Left hindlimb (tissue), 1 donor: ENCODE data around the gene MSLN.
"Not testable (repeated sequence)": the region's sequence is repeated elsewhere in the genome, so short reads cannot be mapped to it uniquely, and the experiment has no call there.

Experiments used
- DNase-seq: peaks from one replicate; pipeline ENCODE4 v3.0.0-alpha.2; 2018

The MSLN gene

DNA sequence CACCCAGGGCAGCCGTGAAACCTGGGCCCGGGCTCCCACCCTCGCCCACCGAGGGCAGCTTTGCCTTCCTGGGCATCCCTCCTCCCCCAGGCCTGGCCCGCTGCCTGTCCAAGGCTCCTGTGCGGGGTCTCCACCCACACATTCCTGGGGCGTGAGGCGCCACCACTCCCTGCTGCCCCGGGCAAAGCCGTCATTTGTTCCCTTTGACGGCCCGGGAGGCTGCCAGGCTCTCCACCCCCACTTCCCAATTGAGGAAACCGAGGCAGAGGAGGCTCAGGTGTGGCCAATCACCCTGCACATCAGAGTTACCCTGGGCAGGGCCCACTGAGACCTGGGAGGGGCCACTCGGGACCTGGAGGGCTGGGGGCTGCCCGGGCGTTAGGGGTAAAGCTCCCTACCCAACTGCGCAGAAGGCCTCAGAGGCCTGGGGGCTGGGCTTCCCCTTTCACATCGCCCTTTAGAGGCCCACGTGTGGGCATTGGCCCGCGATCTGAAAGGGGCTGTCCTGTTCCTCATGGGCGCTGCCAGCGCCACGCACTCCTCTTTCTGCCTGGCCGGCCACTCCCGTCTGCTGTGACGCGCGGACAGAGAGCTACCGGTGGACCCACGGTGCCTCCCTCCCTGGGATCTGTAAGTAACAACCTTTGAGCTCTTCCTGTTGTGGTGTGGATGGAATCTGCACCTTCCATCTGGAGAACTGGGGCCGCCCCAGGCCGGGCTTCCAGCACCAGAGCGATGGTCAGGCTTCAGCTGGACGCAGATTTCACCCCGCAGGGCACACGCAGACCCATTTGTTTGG lies at the start of gene MSLN:
TSS of gene MSLN (plus strand) at position 190 of the 799 bp plus-strand sequence. CDS start 1,947 bp downstream, outside the sequence.
- peak; percentile 19 for DNase-seq

DNA sequence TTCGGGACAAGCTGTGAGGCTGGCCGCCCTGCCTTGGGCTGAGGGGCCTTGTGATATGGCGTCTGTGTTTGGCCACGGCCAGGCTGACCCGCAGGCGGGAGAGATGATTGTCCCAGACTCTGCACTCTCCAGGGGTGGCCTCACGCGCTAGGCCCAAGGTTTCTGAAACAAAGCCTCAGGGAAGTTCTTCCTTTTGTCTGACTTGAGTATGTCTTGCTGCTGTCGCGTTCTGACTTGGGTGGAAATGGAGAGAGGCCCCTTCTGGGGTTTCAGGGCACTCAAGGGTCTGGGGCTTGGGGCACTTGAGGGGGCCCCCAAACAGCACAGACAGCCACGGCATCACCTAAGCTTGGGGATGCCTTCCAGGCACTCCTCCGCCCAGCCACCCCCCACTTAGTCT lies 49.5 kb upstream of the MSLN start:
- DNase-seq, result no peak

DNA sequence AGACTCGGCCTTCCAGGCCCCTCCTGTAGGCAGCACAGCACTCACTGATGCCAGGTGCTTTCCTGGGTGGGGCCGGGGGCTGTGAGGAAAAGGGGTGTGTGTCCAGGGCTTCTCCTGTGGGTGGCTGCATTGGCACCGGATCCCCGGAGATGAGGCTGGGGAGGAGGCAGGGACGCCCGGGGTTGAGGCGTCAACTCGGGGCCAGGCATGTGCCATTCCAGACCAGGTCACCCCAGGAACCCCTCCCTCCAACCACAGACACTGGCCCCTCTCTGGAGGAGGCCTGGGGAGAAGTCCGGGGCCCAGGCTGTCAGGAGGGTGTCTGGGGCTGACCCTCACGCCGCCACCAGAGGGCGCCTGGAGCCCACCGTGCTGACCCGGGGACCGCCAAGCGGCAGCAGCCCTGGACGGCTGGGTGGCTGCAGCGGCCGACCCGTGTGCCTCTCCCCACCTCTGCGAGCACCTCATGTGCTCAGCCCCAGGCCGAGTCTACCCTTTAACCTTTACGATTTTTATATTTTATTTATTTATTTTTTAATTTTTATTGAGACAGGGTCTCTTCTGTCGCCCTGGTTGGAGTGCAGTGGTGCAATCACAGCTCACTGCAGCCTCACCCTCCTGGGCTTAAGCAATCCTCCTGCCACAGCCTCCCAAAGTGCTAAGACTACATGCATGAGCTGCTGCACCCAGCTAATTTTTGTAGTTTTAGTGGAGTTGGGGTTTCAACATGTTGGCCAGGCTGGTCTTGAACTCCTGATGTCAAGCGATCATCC lies 48.8 kb upstream of the MSLN start:
- peak; percentile 82 for DNase-seq

DNA sequence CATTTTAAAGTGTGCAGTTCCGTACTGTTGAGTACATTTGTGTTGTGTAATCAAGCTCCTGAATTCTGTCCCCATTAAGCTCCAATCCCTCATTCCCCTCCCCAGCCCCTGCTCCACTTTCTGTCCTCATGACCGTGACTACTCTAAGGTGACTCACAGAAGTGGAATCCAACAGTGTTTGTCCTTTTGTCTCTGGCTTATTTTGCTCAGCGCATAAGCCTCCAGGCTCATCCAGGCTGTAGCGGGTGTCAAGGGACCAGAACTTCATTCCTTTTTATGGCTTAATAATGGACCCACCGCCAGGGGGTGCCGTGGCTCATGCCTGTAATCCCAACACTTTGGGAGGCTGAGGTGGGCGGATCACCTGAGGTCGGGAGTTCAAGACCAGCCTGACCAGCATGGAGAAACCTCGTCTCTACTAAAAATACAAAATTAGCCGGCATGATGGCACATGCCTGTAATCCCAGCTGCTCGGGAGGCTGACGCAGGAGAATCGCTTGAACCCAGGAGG lies 47.7 kb upstream of the MSLN start:
- DNase-seq, result not testable (repeated sequence)

GRCh38 chr16:714079-714478 lies 46.5 kb upstream of the MSLN start:
- DNase-seq, result no peak

- peak; percentile 92 for DNase-seq
These were observed 45.7 kb upstream of the MSLN start, which contains the start of gene METRN for GRCh38 chr16:714558-715476. METRN (plus strand) TSS chr16:715118; CDS start chr16:715290, 172 bp downstream.

DNA sequence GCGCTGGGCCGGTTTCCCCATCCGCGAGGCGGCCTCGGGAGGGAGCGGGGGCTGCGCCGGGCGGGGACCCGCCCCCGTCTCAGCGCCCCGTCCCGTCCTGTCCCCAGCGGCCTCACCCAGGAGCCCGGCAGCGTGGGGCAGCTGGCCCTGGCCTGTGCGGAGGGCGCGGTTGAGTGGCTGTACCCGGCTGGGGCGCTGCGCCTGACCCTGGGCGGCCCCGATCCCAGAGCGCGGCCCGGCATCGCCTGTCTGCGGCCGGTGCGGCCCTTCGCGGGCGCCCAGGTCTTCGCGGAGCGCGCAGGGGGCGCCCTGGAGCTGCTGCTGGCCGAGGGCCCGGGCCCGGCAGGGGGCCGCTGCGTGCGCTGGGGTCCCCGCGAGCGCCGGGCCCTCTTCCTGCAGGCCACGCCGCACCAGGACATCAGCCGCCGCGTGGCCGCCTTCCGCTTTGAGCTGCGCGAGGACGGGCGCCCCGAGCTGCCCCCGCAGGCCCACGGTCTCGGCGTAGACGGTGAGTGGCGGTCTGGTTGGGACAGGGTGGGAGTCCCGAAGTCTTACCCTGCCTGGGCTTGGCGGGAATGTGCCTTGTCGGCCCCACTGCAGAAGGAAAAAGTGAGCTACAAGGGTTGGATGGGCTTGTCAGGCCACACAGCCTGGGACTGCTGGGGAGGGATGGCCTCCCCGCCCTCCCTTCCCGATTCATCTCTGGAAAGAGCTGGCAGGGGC lies 44.9 kb upstream of the MSLN start:
- DNase-seq, result no peak

GRCh38 chr16:716200-716568 lies 44.4 kb upstream of the MSLN start:
- DNase-seq, result no peak

GRCh38 chr16:716768-717325 lies 43.7 kb upstream of the MSLN start:
- DNase-seq, result no peak

DNA sequence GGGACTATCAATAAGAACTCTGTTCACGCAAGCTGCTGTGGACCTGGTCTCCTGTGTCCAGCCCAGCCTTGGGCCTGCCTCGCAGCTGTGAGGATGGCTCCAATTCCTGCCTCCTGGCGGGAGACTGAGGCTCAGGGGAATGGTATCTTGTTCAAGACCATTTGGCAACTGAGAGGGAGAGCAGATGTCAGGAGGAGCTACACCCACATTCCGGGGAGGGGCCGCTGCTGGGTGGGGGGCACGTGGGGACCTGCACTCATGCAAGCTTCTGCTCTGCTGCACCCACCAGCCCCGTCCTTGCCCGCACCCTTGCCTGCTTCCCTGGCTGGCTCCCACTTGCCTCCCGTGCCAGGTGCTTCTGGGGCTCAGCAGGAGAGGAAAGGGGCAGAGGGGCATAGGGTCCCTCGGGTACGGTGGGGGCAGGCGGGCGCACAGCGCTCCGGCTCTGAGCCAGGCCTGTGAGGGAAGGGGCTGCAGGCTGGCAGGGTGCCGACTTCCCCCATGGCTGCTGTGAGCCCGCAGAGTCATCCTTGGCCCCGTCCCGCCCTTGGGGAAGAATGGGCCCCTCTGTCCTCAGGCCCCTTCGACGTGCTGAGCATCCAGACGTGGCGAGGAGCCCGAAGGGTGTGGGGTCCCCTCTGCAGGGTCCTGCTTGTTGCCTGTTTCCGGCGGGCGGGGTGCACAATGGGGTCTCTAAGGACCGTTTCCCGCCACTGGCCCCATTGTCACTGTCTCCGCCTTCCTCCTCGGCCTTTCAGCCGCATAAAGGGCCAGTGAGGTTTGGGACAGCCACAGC lies 42.9 kb upstream of the MSLN start:
- DNase-seq, result no peak

DNA sequence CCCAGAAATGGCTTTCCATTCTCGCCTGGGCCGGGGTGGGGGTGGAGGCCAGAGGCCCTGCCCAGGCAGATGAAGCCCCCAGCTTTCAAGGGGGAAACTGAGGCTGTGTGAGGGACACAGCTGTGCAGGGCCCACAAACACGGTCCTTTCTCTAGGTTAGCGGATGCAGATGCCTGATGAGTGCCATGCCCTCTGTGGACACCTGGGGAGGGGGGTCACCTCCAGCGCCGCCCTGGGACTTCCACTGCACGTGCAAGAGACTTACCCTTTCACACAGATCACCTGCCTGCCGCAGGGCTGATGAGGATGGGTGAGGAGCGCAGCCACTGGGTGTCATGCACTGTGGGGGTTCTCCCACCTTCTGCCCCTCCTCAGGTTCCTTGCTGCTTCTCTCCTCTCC lies 42.1 kb upstream of the MSLN start:
- DNase-seq, result no peak

DNA sequence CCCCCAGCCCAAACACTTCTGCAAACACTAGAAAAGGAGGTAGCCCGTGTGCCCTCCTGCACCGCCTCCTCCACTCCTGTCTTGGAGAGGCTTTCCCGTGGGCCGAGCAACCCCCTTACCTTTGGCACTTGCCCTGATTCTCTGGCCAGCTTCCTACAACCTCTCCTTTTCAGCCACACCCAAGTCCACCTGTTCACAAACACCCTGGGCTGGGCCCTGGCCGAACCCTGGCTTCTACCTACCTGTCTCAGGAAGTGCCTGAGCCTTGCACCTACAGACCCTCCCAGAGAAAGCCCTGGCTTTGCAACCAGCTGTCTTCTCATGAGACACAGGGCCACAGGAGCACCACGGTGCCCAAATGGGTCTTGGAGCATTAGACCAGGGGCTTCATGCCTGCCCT lies 41.6 kb upstream of the MSLN start:
- DNase-seq, result no peak

DNA sequence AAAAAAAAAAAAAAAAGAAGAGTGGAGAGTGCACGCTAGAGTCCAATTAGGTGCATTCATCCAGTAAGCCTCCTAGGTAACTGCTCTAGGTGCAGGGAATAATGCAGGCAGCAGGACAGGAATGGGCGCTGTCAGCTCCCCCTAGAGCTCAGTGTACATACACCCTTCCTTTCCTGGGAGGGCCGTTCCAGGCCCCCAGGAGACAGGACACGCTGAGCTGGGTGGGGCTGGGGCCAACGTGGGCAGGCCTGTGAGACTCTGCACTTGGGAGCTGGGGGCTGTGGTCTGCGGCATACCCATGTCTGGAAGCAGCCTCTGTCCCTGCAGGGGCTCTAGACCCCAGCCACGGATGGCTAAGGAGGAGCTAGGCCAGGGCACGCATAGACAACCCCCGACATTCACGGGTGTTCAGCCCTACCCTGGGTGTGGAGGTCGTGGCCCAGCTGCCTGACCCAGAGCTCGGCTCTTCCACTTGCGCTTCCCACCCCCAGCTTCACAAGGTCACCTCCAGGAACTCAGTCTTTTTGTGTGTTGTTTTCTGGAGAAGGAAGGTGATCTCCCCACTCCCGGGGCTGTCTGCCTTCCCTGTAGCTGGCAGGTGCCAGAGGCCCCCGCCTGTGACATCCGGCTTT lies 40.6 kb upstream of the MSLN start:
- no peak for DNase-seq

DNA sequence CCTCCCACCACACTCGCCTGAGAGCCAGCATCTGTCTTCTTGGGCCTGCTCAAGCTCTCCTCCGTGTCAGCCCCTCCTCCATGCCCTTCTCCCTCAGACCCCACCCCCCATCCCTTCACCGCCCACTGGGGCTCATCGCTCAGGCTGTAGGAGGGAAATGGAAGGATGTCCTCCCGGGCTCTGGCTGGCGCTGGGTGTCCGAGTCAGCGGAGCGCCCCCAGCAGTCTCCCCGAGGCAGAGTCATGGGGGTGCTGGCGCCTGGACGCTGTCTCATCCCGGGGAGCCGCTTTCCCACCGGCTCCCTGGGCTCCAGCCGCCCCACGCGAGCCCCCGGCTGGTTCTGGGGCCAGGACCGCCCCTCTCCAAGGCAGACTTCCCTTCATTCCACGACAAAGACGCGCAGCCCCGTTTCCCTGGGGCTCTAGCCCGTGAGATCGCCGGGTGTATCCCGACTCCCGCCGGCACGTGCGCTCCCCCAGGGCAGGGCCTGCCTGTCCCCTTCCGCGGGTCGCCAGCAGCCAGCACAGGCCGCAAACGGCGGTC lies 40.0 kb upstream of the MSLN start:
- DNase-seq, result peak; percentile 86

DNA sequence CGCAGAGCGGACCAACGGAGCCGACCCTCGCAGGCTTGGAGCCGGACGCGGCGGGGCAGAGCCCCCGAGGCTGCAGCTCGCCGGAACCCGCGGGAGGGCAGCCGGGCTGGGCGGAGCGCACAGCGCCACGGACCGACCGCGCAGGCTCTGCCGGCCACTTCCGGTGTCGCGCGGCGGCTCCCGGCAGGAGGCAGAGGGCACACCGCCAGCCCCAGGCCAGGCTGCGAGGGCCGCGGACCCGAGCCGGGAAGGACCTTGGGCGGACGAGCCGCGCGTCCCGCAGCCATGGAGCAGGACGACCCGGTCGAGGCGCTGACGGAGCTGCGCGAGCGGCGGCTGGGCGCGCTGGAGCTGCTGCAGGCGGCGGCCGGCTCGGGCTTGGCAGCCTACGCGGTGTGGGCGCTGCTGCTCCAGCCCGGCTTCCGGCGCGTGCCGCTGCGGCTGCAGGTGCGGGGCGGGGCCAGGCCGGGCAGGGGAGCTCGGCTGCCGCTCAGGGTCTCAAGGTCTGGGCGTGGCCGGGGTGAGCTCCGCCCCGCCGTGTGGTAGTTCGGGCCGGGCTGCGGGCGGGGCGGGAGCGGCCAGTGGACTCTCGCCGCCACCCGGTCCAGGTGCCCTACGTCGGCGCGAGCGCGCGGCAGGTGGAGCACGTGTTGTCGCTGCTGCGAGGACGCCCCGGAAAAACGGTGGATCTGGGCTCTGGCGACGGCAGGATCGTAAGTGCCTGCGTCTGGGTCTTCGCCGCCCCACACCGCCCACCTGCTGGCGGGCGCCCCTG lies 39.4 kb upstream of the MSLN start, which contains the start of gene ANTKMT:
TSS of gene ANTKMT (plus strand) at position 157 of the 775 bp plus-strand sequence. CDS start at position 286, 129 bp downstream.
- peak; percentile 80 for DNase-seq

DNA sequence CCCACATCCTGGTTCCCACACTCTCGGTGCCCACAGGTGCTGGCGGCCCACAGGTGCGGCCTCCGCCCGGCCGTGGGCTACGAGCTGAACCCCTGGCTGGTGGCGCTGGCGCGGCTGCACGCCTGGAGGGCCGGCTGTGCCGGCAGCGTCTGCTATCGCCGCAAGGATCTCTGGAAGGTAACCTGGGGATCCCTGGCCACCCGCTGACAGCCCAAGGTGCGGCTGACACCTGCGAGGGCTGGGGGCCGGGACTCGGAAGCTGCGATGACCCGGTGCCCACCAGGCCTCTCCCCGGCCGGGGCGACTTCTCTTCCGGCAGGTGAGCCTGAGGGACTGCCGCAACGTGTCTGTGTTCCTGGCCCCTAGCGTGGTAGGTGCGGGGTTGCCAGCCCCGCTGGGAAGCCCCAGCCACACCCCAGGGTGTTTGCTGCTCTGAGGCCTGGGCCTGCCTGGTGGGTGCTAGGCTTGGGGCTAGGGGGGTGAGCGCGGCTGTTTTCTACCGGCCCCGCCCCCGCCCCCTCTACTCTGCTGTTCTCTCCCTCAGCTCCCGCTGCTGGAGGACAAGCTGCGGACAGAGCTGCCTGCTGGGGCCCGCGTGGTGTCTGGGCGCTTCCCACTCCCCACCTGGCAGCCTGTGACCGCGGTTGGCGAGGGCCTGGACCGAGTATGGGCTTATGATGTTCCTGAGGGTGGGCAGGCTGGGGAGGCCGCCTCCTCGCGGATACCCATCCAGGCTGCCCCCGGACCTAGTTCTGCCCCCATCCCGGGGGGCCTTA lies 38.6 kb upstream of the MSLN start:
- DNase-seq, result peak; percentile 43

- DNase-seq, result peak; percentile 35
These were observed 37.5 kb upstream of the MSLN start for GRCh38 chr16:722835-723633.
